Activated T-helper 2 cell treated with anti-CD3 and anti-CD28 coated beads, Interferon-gamma antibody, Interleukin-2, Interleukin-4, amounts not matched to agents 10 μg/mL and 5 μg/mL and 100 μg/mL, durations not matched to agents 14 hours and 24 hours and 36 hours (primary cell): ENCODE data around the gene ALX3. TPM values are rescaled to one million over a fixed set of nuclear protein-coding genes. Genes with fewer than 3 reads are reported as not detected.
"Not testable (repeated sequence)": the region's sequence is repeated elsewhere in the genome, so short reads cannot be mapped to it uniquely, and the experiment has no call there.

Source experiments
- DNase-seq: peaks from one replicate; pipeline ENCODE4 v3.0.0; 2021; ENCODE audit warnings: low spot score
- H3K27ac Mint-ChIP-seq: one replicate; pipeline ENCODE4 v1.8.0; 2021; ENCODE audit warnings: mixed read lengths
- H3K27me3 Mint-ChIP-seq: one replicate; pipeline ENCODE4 v1.8.0; 2021; ENCODE audit warnings: low read depth, mixed read lengths
- H3K36me3 Mint-ChIP-seq: one replicate; pipeline ENCODE4 v1.8.0; 2021; ENCODE audit warnings: low read depth, mixed read lengths
- H3K4me1 Mint-ChIP-seq: one replicate; pipeline ENCODE4 v1.8.0; 2021; ENCODE audit warnings: low read depth, mixed read lengths
- H3K4me3 Mint-ChIP-seq: one replicate; pipeline ENCODE4 v1.8.0; 2021; ENCODE audit warnings: low read depth, mild to moderate bottlenecking, moderate library complexity, mixed read lengths
- H3K9me3 Mint-ChIP-seq: one replicate; pipeline ENCODE4 v1.8.0; 2021; ENCODE audit warnings: mixed read lengths
- intact Hi-C: fragments of 100-400 bp; cut with micrococcal nuclease; formaldehyde crosslinking; loops from one replicate; pipeline ENCODE4 v1.15.1; 2023
- total RNA-seq: library from RNA; stranded (reverse); gene quantifications from 2 replicates; pipeline ENCODE4 v1.2.3, GENCODE V29; 2022

Gene ALX3
- total RNA-seq, 1 donor from 2014 or later, result not detected

DNA sequence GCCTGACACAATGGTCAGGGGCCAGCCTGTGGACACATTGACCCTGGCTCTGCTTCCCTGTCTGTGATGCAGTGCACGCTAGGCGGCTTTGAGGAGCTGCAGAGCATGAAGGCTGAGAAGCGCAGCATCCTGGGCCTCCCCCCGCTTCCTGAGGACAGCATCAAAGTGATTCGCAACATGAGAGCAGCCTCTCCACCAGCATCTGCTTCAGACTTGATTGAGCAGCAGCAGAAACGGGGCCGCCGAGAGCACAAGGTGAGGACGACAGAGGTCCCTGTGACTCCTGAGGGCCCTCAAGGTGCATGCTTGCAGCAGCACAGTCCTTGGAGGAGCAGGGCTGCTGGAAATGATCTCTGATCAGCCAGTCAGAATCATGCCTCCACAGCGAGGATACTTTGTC, 27.5 kb downstream of the ALX3 start:
- peaks cover 4% of the 10 kb centered on the region for H3K4me1 Mint-ChIP-seq
- H3K27ac Mint-ChIP-seq, result no peak overlapping the region
- no peaks in the 10 kb centered on the region for H3K9me3 Mint-ChIP-seq
- H3K27me3 Mint-ChIP-seq, result no peaks in the 10 kb centered on the region
- no peak overlapping the region for H3K4me3 Mint-ChIP-seq
- intact Hi-C loops, result no loop called here
- H3K36me3 Mint-ChIP-seq, result peaks cover 85% of the 10 kb centered on the region
- DNase-seq, result no peak

DNA sequence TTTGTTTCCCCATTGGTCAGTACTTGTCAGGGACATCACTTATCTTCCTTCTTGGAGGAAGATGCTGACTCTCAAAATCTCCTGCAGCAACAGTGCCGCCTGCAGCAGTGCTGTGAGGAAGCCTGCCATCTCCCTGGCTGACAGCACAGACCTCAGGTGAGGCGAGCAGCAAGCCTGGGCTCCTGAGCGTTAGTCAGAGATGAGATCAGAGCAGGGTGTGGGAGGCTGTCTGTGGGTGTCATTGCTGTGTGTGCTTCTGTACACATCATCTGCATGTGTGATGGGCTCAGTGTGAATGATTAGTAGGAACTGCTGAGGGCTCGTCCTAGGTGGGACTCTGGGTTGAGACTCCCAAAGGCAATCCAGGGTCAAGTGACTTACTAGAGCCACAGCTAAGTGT, 29.9 kb downstream of the ALX3 start:
- Mint-ChIP-seq H3K9me3 (no peaks in the 10 kb centered on the region), H3K36me3 (peaks cover 67% of the 10 kb centered on the region), H3K4me3 (no peak overlapping the region), H3K27ac (no peak overlapping the region), H3K27me3 (no peaks in the 10 kb centered on the region), H3K4me1 (peaks cover 11% of the 10 kb centered on the region)
- DNase-seq, result no peak
- intact Hi-C loops, result no loop called here

DNA sequence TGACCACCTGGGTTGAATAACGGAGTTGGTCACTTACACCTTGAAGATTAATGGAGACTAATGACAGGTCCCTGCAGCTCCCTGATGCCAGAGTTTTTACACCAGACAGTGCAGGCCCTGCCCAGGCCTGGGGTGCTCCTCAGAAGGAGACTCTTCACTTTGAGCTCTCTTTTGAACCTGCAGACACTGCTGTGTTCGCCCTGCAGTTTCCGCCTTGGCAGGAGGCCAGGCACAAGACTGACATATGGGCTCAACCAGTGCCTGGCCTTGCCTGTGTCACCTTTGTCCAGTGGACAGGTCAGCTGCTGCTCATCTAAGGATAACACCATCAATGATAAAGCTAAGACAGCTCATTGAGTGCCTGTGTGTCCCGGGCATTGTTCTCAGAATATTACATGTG, 30.8 kb downstream of the ALX3 start:
- intact Hi-C loops, result no loop called here
- H3K9me3 Mint-ChIP-seq, result no peaks in the 10 kb centered on the region
- peaks cover 64% of the 10 kb centered on the region for H3K36me3 Mint-ChIP-seq
- H3K4me3 Mint-ChIP-seq, result no peak overlapping the region
- no peak overlapping the region for H3K27ac Mint-ChIP-seq
- no peak for DNase-seq
- peaks cover 17% of the 10 kb centered on the region for H3K4me1 Mint-ChIP-seq
- no peaks in the 10 kb centered on the region for H3K27me3 Mint-ChIP-seq

DNA sequence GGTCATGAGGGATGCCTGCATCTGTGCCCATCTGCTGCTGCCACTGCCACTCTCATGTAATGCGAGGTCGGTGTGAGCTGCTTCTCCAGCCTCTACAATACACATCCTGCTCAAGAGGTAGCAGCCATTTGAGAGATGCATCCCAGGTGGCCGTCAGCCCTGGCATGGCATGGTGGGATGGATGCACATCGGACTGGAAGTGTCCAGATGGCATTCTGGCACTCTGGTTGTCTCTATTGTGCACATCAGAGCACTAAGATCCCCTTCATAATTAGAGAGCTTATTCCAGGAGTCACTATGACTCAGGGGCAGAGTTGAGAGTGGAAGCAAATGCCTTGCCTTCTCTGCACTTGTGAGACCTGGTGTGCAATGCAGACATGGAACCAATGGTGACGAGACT, 32.2 kb downstream of the ALX3 start:
- Mint-ChIP-seq H3K4me1 (peaks cover 25% of the 10 kb centered on the region), H3K4me3 (no peak overlapping the region), H3K36me3 (peaks cover 54% of the 10 kb centered on the region), H3K9me3 (no peaks in the 10 kb centered on the region), H3K27ac (no peak overlapping the region), H3K27me3 (no peaks in the 10 kb centered on the region)
- intact Hi-C loops, result no loop called here
- no peak for DNase-seq

DNA sequence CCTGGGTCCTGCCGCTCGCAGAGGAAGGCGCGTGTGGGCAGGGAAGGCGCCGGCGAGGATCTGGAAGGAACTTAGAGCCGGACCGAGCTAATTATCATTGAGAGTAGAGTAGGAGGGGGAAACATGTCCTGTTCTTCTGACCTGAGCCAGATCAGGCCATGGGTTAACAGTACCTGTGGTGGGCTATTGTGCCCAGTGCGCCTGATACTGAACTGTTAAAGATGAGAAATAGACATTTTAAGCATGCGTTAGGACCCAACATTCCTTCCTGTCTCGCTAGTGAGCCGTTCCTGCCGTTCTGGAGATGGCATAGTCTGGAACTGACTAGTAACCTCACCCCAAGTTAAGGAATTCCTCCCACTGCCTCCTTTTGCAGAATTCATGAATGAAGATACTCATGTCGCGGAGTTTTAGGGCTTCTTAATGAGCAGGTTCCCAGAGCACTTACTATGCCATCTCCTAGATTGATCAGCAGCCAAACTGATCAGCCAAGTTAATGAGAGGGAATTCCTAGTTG, 35.2 kb downstream of the ALX3 start:
- intact Hi-C loops, result loop anchor here (2.0 kb wide), 2 partner anchors 304 to 414 kb away; partner anchors contain the start of gene RBM15
- Mint-ChIP-seq H3K27ac (peak overlapping the region; percentile 64), H3K9me3 (no peaks in the 10 kb centered on the region), H3K27me3 (no peaks in the 10 kb centered on the region), H3K4me1 (peaks cover 38% of the 10 kb centered on the region), H3K4me3 (peak overlapping the region; percentile 90), H3K36me3 (peaks cover 28% of the 10 kb centered on the region)
- no peak for DNase-seq

DNA sequence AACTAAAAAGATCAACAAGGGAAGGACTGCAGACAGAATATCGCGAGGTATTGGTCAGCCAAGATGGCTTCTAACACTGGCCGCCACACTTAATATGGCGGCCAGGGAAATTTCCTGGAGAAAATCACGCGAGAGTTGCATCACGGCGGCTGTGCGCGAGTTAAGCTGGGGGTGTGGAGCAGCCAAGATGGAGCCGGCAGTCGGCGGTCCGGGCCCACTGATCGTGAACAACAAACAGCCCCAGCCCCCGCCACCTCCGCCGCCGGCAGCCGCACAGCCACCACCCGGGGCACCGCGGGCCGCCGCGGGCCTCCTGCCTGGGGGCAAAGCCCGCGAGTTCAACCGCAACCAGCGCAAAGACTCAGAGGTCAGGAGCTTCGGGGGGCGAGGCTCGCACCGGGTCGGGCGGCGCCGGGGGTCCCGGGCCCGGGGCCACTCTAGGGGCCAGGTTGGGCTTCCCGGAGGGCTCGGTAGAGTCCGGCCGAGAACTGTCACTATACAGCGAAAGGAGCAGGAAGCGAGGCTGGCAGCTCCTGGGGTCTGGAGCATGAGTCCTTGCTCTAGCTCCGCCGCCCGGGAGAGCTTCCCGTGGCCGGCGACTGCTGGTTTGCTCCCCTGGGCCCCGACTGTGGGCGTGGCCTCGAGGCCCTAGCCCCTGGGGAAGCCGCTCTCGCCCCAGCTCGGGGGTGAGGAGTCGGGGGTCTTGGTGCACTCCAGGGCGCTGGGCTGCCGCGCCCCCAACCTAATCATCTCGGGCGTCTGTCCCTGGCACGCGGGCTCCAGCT, 35.8 kb downstream of the ALX3 start, which contains the start of gene STRIP1:
Gene STRIP1, plus strand, starts transcription at position 174 of the 785 bp plus-strand sequence. Its CDS starts 14 bp downstream, at position 188.
- Mint-ChIP-seq H3K27ac (peak within 1 kb of the TSS; percentile 76), H3K9me3 (no peaks in the 10 kb centered on the region), H3K36me3 (peaks cover 23% of the 10 kb centered on the region), H3K4me3 (peak within 1 kb of the TSS; percentile 90), H3K4me1 (peaks cover 40% of the 10 kb centered on the region), H3K27me3 (no peaks in the 10 kb centered on the region)
- intact Hi-C loops, result loop anchor here (2.0 to 5.0 kb wide), 3 partner anchors 304 to 607 kb away; partner anchors contain the start of genes PSMA5 and RBM15
- peak; percentile 92 for DNase-seq

DNA sequence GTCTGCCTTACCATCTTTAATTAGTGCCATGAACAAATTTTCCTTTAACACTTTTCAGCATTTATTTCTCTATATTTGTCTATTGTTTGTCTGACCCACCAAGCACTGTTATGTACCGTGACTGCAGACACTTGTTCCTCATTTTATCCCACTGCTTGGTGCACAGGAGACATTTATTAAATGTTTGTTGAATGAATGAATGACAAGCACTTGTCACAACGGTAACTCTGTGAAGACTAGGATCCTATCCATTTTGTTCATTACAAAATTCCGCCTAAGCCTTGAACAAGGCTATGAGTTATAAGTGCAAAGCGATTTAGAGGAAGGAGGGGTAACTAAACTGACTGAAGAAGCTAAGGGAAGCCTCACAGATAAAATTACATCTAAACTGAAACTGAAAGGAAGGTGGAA, 36.4 kb downstream of the ALX3 start:
- H3K4me1 Mint-ChIP-seq, result peaks cover 40% of the 10 kb centered on the region
- no peaks in the 10 kb centered on the region for H3K9me3 Mint-ChIP-seq
- intact Hi-C loops, result loop anchor here (2.0 to 5.0 kb wide), 3 partner anchors 305 to 607 kb away; partner anchors contain the start of genes PSMA5 and RBM15
- DNase-seq, result no peak
- peaks cover 17% of the 10 kb centered on the region for H3K36me3 Mint-ChIP-seq
- no peaks in the 10 kb centered on the region for H3K27me3 Mint-ChIP-seq
- peak overlapping the region; percentile 76 for H3K27ac Mint-ChIP-seq
- peak overlapping the region; percentile 78 for H3K4me3 Mint-ChIP-seq

DNA sequence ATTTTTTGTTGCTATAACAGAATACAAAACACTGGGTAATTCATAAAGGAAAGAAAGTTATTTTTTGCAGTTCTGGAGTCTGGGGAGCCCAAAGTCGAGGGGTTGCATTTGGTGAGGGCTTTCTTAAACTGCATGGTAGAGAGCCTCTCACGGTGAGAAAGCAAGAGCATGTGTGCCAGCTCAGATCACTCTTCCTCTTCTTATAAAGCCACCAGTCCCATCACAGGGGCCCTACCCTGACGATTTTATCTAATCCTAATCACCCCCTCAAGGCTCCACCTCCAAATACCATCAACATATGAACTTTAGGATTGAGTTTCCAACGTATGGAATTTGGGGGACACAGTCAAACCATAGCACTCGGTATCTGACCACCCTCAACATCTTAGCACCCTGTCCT, 37.1 kb downstream of the ALX3 start:
- no peaks in the 10 kb centered on the region for H3K27me3 Mint-ChIP-seq
- intact Hi-C loops, result loop anchor here (5.0 kb wide), 1 partner anchor 606 kb away; the partner anchor contains the start of gene PSMA5
- no peaks in the 10 kb centered on the region for H3K9me3 Mint-ChIP-seq
- H3K4me1 Mint-ChIP-seq, result peaks cover 40% of the 10 kb centered on the region
- peaks cover 12% of the 10 kb centered on the region for H3K36me3 Mint-ChIP-seq
- H3K4me3 Mint-ChIP-seq, result peak overlapping the region; percentile 78
- no peak for DNase-seq
- H3K27ac Mint-ChIP-seq, result peak overlapping the region; percentile 76

DNA sequence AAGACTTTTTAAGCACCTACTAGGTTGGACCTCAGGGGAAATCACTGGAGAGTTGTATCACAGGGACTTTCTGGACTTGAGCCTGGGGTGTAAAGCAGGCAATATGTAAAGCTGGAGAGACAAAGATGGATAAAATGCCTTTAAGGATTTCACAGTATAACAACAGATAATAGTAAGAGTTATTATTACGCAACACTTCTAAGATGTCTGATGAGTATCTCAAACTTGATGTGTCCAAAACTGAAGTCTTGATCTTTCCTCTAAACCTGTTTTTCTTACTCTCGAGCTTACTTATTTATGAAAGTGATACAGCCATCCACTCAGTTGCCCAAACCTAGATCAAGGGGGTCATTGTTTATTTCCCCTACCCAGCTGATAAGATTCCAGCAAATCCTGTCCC, 38.1 kb downstream of the ALX3 start:
- peaks cover 40% of the 10 kb centered on the region for H3K4me1 Mint-ChIP-seq
- no peak for DNase-seq
- H3K27ac Mint-ChIP-seq, result peak overlapping the region; percentile 1
- H3K9me3 Mint-ChIP-seq, result no peaks in the 10 kb centered on the region
- H3K4me3 Mint-ChIP-seq, result no peak overlapping the region
- H3K36me3 Mint-ChIP-seq, result peaks cover 7% of the 10 kb centered on the region
- no peaks in the 10 kb centered on the region for H3K27me3 Mint-ChIP-seq
- intact Hi-C loops, result loop anchor here (5.0 kb wide), 1 partner anchor 605 kb away; the partner anchor contains the start of gene PSMA5

DNA sequence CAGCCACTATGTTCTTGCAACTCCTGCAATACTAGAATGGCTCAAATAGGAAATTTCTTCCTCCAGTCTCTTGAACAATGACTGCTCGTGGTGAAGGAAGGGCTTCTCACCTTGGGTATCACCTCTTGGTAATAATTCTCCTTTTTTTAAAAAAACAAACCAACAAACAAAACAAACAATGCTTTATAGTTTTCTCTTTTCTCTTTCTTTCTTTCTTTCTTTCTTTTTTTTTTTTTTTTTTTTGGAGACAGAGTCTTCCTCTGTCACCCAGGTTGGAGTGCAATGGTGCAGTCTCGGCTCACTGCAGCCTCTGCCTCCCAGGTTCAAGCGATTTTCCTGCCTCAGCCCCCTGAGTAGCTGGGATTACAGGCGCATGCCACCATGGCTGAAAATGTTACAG, 39.8 kb downstream of the ALX3 start:
- peak overlapping the region; percentile 90 for H3K27ac Mint-ChIP-seq
- not testable (repeated sequence) for H3K27me3 Mint-ChIP-seq, DNase-seq, H3K9me3 Mint-ChIP-seq, H3K36me3 Mint-ChIP-seq
- H3K4me3 Mint-ChIP-seq, result peak overlapping the region; percentile 79
- peaks cover 33% of the 10 kb centered on the region for H3K4me1 Mint-ChIP-seq
- intact Hi-C loops, result loop anchor here (5.0 kb wide), 1 partner anchor 603 kb away; the partner anchor contains the start of gene PSMA5

DNA sequence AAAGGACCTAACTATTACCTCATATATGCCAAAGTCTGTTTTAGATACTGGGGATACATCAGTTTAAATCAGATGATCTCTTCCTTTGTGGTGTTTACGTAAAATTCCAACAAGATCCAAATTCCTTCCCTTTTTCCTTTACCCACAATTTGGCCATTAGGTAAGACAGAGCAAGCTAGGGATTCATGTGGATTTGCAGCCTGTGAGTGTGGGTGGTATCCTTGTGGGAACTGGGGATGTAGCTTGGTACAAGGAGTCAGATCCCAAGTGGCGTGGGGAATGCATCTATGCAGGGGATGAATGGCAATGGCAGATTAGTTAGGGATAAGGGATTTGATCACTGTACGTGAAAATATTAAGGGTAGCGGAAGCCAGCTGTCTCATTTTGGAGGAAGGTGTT, 45.9 kb downstream of the ALX3 start:
- intact Hi-C loops, result no loop called here
- no peak for DNase-seq
- no peaks in the 10 kb centered on the region for H3K27me3 Mint-ChIP-seq
- peaks cover 46% of the 10 kb centered on the region for H3K36me3 Mint-ChIP-seq
- H3K27ac Mint-ChIP-seq, result no peak overlapping the region
- H3K4me3 Mint-ChIP-seq, result no peak overlapping the region
- no peaks in the 10 kb centered on the region for H3K4me1 Mint-ChIP-seq
- H3K9me3 Mint-ChIP-seq, result no peaks in the 10 kb centered on the region

DNA sequence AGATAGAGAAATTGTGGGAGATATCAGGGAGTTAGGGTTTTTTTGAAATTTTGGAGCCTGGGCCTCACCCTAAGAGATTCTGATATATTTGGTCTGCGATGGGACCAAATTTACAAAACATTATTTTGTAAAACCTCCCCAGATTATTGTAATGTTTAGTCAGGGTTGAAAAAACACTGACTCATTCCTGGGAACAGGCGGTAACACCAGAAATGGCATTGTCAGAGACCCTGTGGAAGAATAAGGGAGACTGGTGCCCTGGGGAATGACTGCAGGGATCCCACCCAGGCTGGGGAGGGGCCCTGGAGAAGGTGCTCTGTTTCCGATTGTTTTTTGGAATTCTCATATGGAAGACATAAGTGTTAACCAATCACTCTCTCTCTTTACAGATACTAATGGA, 49.2 kb downstream of the ALX3 start:
- no peak for DNase-seq
- no peak overlapping the region for H3K4me3 Mint-ChIP-seq
- H3K9me3 Mint-ChIP-seq, result no peaks in the 10 kb centered on the region
- peaks cover 79% of the 10 kb centered on the region for H3K36me3 Mint-ChIP-seq
- H3K27me3 Mint-ChIP-seq, result no peaks in the 10 kb centered on the region
- intact Hi-C loops, result no loop called here
- no peak overlapping the region for H3K27ac Mint-ChIP-seq
- H3K4me1 Mint-ChIP-seq, result no peaks in the 10 kb centered on the region

DNA sequence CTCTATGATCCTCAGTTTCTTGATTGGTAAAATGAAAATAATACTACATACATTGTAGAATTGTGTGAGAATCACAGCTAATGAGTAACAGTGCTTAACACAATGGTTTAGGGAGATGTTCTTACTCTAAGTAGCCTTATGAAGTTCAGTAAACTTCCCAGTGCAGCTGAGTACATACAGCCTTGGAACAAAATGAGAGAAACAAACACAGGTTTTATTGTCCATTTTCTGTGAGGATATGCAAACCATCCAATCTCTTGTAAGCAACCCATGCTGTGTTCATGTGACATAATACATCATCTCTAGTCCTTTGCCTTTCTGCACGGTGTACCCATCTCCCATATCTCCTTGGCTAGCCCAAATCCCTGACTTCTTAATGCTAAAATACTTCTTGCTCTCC, 50.7 kb downstream of the ALX3 start:
- H3K27me3 Mint-ChIP-seq, result no peaks in the 10 kb centered on the region
- DNase-seq, result no peak
- peaks cover 86% of the 10 kb centered on the region for H3K36me3 Mint-ChIP-seq
- intact Hi-C loops, result no loop called here
- H3K9me3 Mint-ChIP-seq, result no peaks in the 10 kb centered on the region
- H3K4me3 Mint-ChIP-seq, result no peak overlapping the region
- no peaks in the 10 kb centered on the region for H3K4me1 Mint-ChIP-seq
- H3K27ac Mint-ChIP-seq, result no peak overlapping the region
